ENCODE results near the gene RPL7A. TPM values are rescaled to one million over a fixed set of nuclear protein-coding genes. Genes with fewer than 3 reads are reported as not detected.
A peak's percentile ranks its signal among the peaks of the same experiment; 100 is the strongest.

RPL7A gene
- total RNA-seq (2021), result 2,747 to 3,149 TPM (median 3,142 TPM) in 3 replicates
- Bru-seq, nascent RNA, result percentile 100 among the genes with signal in this experiment
- long read RNA-seq, experiment 1, transcript RPL7A-202 (8 exons, 891 nt), result major isoform, 358 of 700 reads
- long read RNA-seq, experiment 1, transcript RPL7A-208 (2 exons, 374 nt), result minor isoform, 9 of 700 reads
- long read RNA-seq, experiment 1, transcript RPL7A-205 (8 exons, 941 nt), result minor isoform, 25 of 700 reads
- long read RNA-seq, experiment 1, partial matches to known transcripts, result 277 of 700 reads
- long read RNA-seq, experiment 1, other reads (novel, unspliced or antisense), result 28 of 700 reads
- long read RNA-seq, experiment 2, transcript RPL7A-208 (2 exons, 374 nt), result minor isoform, 15 of 3,713 reads
- long read RNA-seq, experiment 2, transcript RPL7A-202 (8 exons, 891 nt), result major isoform, 92 of 3,713 reads
- long read RNA-seq, experiment 2, transcript RPL7A-205 (8 exons, 941 nt), result minor isoform, 12 of 3,713 reads
- long read RNA-seq, experiment 2, transcript RPL7A-206 (3 exons, 743 nt), result minor isoform, 5 of 3,713 reads
- long read RNA-seq, experiment 2, partial matches to known transcripts, result 3,453 of 3,713 reads
- long read RNA-seq, experiment 2, other reads (novel, unspliced or antisense), result 136 of 3,713 reads
- long read RNA-seq, experiment 3, transcript RPL7A-204 (7 exons, 1,164 nt), result minor isoform, 36 of 5,068 reads
- long read RNA-seq, experiment 3, transcript RPL7A-202 (8 exons, 891 nt), result major isoform, 4,607 of 5,068 reads
- long read RNA-seq, experiment 3, transcript RPL7A-205 (8 exons, 941 nt), result minor isoform, 131 of 5,068 reads
- long read RNA-seq, experiment 3, partial matches to known transcripts, result 189 of 5,068 reads
- long read RNA-seq, experiment 3, other reads (novel, unspliced or antisense), result 105 of 5,068 reads

DNA sequence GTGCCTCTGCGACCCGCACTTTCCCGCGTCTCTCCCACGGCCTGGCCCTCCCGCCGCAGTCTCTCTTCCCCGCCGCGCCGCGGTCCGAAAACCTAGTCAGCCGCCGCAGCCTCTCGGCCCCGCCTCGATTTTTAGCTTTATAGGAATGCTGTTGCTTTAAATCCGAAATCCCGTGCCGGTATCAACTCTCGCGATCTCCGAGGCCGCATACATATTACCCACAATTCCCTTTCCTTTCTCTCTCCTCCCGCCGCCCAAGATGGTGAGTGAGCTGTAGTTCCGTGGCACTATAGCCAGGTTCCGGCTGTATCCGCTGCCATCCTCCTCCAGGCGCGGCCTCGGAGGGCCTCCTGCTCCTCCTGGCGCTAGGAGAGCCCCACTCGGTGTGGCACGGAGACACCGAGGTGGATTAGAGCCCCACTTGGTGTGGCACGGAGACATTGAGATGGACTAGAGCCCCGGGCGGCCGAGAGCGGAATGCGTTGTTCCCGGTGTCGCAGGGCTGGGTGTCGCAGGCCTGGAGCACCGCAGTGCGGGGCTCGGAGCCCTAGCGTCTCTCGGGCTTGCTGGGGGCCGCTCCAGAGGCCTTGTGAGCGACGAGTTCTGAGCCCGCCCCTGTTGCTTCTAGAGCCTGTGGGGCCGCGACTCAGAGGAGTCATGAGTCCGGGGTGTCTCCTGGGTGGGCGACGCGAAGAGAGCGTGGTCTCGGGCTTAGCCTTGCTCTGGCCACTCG is at the start of gene RPL7A, which contains the start of gene MED22:
RPL7A (plus strand) TSS at position 234 of the 733 bp plus-strand sequence; CDS start at position 260, 26 bp downstream.
MED22 (minus strand) TSS at position 147 of the 733 bp plus-strand sequence. CDS start 1,469 bp downstream, outside the sequence.
- peak; percentile 45 for ATAC-seq
- peak; percentile 91 for DNase-seq (ENCODE audit: low spot score)
- no peaks in the 10 kb centered on the region; the same call in 1 of the 2 replicates for H3K27me3 Mint-ChIP-seq (ENCODE audit: low read depth)
- peak within 1 kb of the TSS; percentile 99 for H3K4me3 Mint-ChIP-seq
- H3K9me3 Mint-ChIP-seq, result no peaks in the 10 kb centered on the region
- peak within 1 kb of the TSS; percentile 96 for H3K27ac Mint-ChIP-seq
- H3K4me1 Mint-ChIP-seq, result peaks cover 26% of the 10 kb centered on the region
- peaks cover 73% of the 10 kb centered on the region for H3K36me3 Mint-ChIP-seq
- CTCF ChIA-PET, result interaction anchor here (1.0 to 2.3 kb wide), 6 partner anchors 9 to 162 kb away, joined by 3 to 8 read pairs (median 4); partner anchors contain the start of genes SURF1 and SURF2
- POLR2A ChIA-PET, result interaction anchor here (0.6 to 2.0 kb wide), 8 partner anchors 9 to 131 kb away, joined by 3 to 10 read pairs (median 3); partner anchors contain the start of genes CACFD1, REXO4, SLC2A6 and SURF1
- TF ChIP-seq, protein P1, sequence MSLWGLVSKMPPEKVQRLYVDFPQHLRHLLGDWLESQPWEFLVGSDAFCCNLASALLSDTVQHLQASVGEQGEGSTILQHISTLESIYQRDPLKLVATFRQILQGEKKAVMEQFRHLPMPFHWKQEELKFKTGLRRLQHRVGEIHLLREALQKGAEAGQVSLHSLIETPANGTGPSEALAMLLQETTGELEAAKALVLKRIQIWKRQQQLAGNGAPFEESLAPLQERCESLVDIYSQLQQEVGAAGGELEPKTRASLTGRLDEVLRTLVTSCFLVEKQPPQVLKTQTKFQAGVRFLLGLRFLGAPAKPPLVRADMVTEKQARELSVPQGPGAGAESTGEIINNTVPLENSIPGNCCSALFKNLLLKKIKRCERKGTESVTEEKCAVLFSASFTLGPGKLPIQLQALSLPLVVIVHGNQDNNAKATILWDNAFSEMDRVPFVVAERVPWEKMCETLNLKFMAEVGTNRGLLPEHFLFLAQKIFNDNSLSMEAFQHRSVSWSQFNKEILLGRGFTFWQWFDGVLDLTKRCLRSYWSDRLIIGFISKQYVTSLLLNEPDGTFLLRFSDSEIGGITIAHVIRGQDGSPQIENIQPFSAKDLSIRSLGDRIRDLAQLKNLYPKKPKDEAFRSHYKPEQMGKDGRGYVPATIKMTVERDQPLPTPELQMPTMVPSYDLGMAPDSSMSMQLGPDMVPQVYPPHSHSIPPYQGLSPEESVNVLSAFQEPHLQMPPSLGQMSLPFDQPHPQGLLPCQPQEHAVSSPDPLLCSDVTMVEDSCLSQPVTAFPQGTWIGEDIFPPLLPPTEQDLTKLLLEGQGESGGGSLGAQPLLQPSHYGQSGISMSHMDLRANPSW (CRISPR knock-in tag; conservative IDR thresholded peaks at IDR 0.05; ENCODE audit: low read depth), result no peak
- TF ChIP-seq SOX15 (CRISPR knock-in tag; IDR thresholded peaks at IDR 0.05), result no peak
- no peak for TF ChIP-seq ESRRA (CRISPR knock-in tag; IDR thresholded peaks at IDR 0.05; ENCODE audit: borderline replicate concordance)
- TF ChIP-seq SMAD4 (CRISPR knock-in tag; IDR thresholded peaks at IDR 0.05), result no peak
- TF ChIP-seq ZNF532 (CRISPR knock-in tag; IDR thresholded peaks at IDR 0.05; ENCODE audit: borderline replicate concordance), result no peak
- peak; percentile 28; the same call in 1 of the 2 replicates for TF ChIP-seq ZNF232 (CRISPR knock-in tag; IDR thresholded peaks at IDR 0.05)
- TF ChIP-seq ELF4 (CRISPR knock-in tag; IDR thresholded peaks at IDR 0.05; ENCODE audit: low read depth), result 0 out of 2 replicates have a peak, but pooled peaks have one; percentile 27
- TF ChIP-seq E2F5 (CRISPR knock-in tag; IDR thresholded peaks at IDR 0.05), result peak; percentile 77; the same call in 1 of the 2 replicates
- no peak for TF ChIP-seq ZBTB21 (CRISPR knock-in tag; IDR thresholded peaks at IDR 0.05; ENCODE audit: borderline replicate concordance)
- peak; percentile 69; the same call in 1 of the 2 replicates for TF ChIP-seq E2F1 (CRISPR knock-in tag; IDR thresholded peaks at IDR 0.05)
- no peak for TF ChIP-seq RORB (CRISPR knock-in tag; IDR thresholded peaks at IDR 0.05)
- no peak for TF ChIP-seq GRHL2 (CRISPR knock-in tag; IDR thresholded peaks at IDR 0.05; ENCODE audit: insufficient replicate concordance, severe bottlenecking)
- no peak for TF ChIP-seq ZNF121 (CRISPR knock-in tag; IDR thresholded peaks at IDR 0.05)
- TF ChIP-seq ETV6 (CRISPR knock-in tag; IDR thresholded peaks at IDR 0.05), result peak; percentile 56; the same call in 1 of the 2 replicates
- TF ChIP-seq, protein P2, sequence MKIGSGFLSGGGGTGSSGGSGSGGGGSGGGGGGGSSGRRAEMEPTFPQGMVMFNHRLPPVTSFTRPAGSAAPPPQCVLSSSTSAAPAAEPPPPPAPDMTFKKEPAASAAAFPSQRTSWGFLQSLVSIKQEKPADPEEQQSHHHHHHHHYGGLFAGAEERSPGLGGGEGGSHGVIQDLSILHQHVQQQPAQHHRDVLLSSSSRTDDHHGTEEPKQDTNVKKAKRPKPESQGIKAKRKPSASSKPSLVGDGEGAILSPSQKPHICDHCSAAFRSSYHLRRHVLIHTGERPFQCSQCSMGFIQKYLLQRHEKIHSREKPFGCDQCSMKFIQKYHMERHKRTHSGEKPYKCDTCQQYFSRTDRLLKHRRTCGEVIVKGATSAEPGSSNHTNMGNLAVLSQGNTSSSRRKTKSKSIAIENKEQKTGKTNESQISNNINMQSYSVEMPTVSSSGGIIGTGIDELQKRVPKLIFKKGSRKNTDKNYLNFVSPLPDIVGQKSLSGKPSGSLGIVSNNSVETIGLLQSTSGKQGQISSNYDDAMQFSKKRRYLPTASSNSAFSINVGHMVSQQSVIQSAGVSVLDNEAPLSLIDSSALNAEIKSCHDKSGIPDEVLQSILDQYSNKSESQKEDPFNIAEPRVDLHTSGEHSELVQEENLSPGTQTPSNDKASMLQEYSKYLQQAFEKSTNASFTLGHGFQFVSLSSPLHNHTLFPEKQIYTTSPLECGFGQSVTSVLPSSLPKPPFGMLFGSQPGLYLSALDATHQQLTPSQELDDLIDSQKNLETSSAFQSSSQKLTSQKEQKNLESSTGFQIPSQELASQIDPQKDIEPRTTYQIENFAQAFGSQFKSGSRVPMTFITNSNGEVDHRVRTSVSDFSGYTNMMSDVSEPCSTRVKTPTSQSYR (CRISPR knock-in tag; IDR thresholded peaks at IDR 0.05), result no peak
- TF ChIP-seq CREB1 (CRISPR knock-in tag; IDR thresholded peaks at IDR 0.05), result no peak
- no peak for TF ChIP-seq NR2C2 (CRISPR knock-in tag; IDR thresholded peaks at IDR 0.05)
- no peak for TF ChIP-seq ATF2 (CRISPR knock-in tag; IDR thresholded peaks at IDR 0.05; ENCODE audit: borderline replicate concordance, low read depth)

Measured in WTC11 (cell line).